ENCODE results near the gene CACNA2D2. TPM values are rescaled to one million over a fixed set of nuclear protein-coding genes. Genes with fewer than 3 reads are reported as not detected.

Gene CACNA2D2
- total RNA-seq, 1 donor from 2014 or later: 1.00 TPM

GRCh38 chr3:50551681-50552435 lies 48.4 kb upstream of the CACNA2D2 start:
- Histone ChIP-seq H3K4me1 (ENCODE audit: insufficient read depth, low read length) (no peaks in the 10 kb centered on the region), H3K36me3 (ENCODE audit: insufficient read depth, low read length) (no peaks in the 10 kb centered on the region), H3K27ac (ENCODE audit: low read depth, low read length) (no peak overlapping the region), H3K79me2 (ENCODE audit: insufficient read depth, low read length) (no peaks in the 10 kb centered on the region), H2AFZ (ENCODE audit: low read depth, low read length) (no peak overlapping the region), H3K27me3 (ENCODE audit: insufficient read depth, low read length) (peaks cover 5% of the 10 kb centered on the region), H4K20me1 (ENCODE audit: insufficient read depth, low read length) (no peaks in the 10 kb centered on the region), H3K4me3 (ENCODE audit: insufficient read depth, low read depth, low read length) (no peak overlapping the region), H3K4me2 (ENCODE audit: low read length) (no peak overlapping the region), H3K9ac (ENCODE audit: low read length) (no peak overlapping the region), H3K9me3 (ENCODE audit: insufficient read depth, low read depth, low read length) (no peaks in the 10 kb centered on the region)
- H3K27me3 Mint-ChIP-seq (ENCODE audit: low read depth, unreplicated experiment): peaks cover 34% of the 10 kb centered on the region
- H3K36me3 Mint-ChIP-seq (ENCODE audit: low read depth, unreplicated experiment): no peaks in the 10 kb centered on the region
- no peaks in the 10 kb centered on the region for H3K4me1 Mint-ChIP-seq (ENCODE audit: low read depth, unreplicated experiment)
- FAIRE-seq (no peak), DNase-seq (ENCODE audit: low read depth) (no peak)
- H3K4me3 Mint-ChIP-seq (ENCODE audit: unreplicated experiment): no peak overlapping the region
- no peak overlapping the region for H3K27ac Mint-ChIP-seq (ENCODE audit: unreplicated experiment)
- no peaks in the 10 kb centered on the region for H3K9me3 Mint-ChIP-seq (ENCODE audit: unreplicated experiment)
- TF ChIP-seq CTCF (IDR thresholded peaks at IDR 0.05; ENCODE audit: insufficient read depth, low read depth, low read length) (no peak), EZH2 (IDR thresholded peaks at IDR 0.05; ENCODE audit: insufficient read depth, low read length) (no peak)

DNA sequence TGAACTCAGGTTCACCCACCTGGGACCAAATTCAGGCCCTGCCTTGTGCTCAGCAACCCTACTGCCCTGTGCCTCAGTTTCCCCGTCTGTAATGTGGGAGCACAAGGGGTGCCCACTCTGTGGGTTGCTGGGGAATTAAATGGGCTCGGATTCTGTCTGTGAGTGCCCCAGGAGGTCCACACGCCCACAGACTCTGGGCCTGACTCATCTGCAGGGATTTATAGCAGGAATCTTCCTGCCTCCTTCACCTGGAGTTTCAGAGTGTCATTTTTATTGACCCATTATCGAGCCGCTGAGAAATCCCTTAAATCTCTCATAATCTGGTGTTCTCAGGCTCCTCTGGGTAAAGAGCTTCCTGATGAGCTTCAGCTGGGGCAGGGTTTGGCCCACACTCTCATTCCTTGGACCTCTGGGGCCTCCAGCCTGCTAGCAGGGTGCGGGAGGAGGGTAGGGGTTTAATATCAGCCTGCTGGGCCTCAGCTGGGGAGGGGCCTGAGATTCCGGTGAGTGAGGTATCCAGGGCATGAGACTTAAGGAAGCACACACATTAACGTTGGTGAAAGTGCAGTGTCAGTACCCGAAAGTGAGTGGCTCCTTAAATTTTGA lies 47.7 kb upstream of the CACNA2D2 start:
- Mint-ChIP-seq H3K36me3 (ENCODE audit: low read depth, unreplicated experiment) (no peaks in the 10 kb centered on the region), H3K27me3 (ENCODE audit: low read depth, unreplicated experiment) (peaks cover 36% of the 10 kb centered on the region), H3K9me3 (ENCODE audit: unreplicated experiment) (no peaks in the 10 kb centered on the region), H3K27ac (ENCODE audit: unreplicated experiment) (no peak overlapping the region), H3K4me1 (ENCODE audit: low read depth, unreplicated experiment) (no peaks in the 10 kb centered on the region), H3K4me3 (ENCODE audit: unreplicated experiment) (no peak overlapping the region)
- Histone ChIP-seq H3K27ac (ENCODE audit: low read depth, low read length) (no peak overlapping the region), H3K9ac (ENCODE audit: low read length) (no peak overlapping the region), H3K4me3 (ENCODE audit: insufficient read depth, low read depth, low read length) (no peak overlapping the region), H3K4me1 (ENCODE audit: insufficient read depth, low read length) (no peaks in the 10 kb centered on the region), H3K27me3 (ENCODE audit: insufficient read depth, low read length) (peaks cover 5% of the 10 kb centered on the region), H3K36me3 (ENCODE audit: insufficient read depth, low read length) (no peaks in the 10 kb centered on the region), H2AFZ (ENCODE audit: low read depth, low read length) (no peak overlapping the region), H3K9me3 (ENCODE audit: insufficient read depth, low read depth, low read length) (no peaks in the 10 kb centered on the region), H3K4me2 (ENCODE audit: low read length) (no peak overlapping the region), H3K79me2 (ENCODE audit: insufficient read depth, low read length) (no peaks in the 10 kb centered on the region), H4K20me1 (ENCODE audit: insufficient read depth, low read length) (no peaks in the 10 kb centered on the region)
- no peak for TF ChIP-seq EZH2 (IDR thresholded peaks at IDR 0.05; ENCODE audit: insufficient read depth, low read length)
- no peak for TF ChIP-seq CTCF (IDR thresholded peaks at IDR 0.05; ENCODE audit: insufficient read depth, low read depth, low read length)
- DNase-seq (ENCODE audit: low read depth) (no peak), FAIRE-seq (no peak)
